NCI-H345 treated with DMSO at 0.1 percent for 48 hours (cell line): ENCODE data around the gene TUNAR.
"Not testable (repeated sequence)": the region's sequence is repeated elsewhere in the genome, so short reads cannot be mapped to it uniquely, and the experiment has no call there.

Experiments used
- DNase-seq: peaks from one replicate; lab custom pipeline; 2025; ENCODE audit not compliant: unreplicated experiment; lab: John Stamatoyannopoulos, UW

The TUNAR gene

DNA sequence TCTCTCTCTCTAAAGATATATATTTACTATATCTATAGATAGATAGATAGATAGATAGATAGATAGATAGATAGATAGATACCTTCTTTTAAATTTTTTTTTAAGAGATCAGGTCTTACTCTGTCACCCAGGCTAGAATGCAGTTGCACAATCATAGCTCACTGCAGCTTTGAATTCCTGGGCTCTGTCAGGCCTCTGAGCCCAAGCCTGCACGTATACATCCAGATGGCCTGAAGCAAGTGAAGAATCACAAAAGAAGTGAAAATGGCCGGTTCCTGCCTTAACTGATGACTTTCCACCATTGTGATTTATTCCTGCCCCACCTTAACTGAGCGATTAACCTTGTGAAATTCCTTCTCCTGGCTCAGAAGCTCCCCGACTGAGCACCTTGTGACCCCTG lies 91.4 kb downstream of the TUNAR start:
- not testable (repeated sequence) for DNase-seq
